SK-N-DZ (cell line): ENCODE measurements around the gene DUSP22.

ENCODE experiments used
- DNase-seq: peaks from one replicate; pipeline ENCODE4 v3.0.0-alpha.2; 2015; ENCODE audit warnings: low spot score

Gene DUSP22

GRCh38 chr6:296151-297122, 4.2 kb downstream of the DUSP22 start:
- no peak for DNase-seq

DNA sequence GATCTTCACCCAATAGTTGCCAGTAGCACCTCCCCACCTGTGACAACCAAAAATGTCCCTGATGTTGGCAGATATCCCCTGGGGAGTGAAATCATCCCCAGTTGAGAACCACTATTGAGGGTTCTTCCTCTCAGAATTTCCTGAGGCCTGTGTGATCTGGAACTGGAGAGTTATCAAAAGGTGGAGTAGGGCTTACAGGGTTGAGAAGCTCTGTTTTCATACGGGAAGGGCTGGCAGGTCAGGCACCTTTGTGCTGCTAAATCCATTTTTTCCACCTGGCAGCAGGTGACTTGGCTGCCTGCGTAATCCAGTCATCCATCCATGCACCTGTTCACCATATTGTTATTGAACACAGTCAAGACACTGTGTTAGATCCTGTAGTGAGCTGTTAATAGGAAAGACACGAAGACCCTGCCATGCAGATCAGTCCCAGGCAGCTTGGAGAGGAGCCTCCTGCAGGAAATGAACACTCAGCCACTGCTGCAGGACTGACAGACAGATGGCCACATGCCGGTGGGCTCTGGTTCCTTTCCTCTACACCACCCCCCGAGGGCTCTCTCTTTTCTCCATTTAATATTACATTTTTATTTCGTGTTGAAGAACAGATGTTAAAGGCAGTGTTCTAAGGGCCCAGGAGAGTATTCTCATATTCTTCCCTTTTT, 5.4 kb downstream of the DUSP22 start:
- DNase-seq: no peak

DNA sequence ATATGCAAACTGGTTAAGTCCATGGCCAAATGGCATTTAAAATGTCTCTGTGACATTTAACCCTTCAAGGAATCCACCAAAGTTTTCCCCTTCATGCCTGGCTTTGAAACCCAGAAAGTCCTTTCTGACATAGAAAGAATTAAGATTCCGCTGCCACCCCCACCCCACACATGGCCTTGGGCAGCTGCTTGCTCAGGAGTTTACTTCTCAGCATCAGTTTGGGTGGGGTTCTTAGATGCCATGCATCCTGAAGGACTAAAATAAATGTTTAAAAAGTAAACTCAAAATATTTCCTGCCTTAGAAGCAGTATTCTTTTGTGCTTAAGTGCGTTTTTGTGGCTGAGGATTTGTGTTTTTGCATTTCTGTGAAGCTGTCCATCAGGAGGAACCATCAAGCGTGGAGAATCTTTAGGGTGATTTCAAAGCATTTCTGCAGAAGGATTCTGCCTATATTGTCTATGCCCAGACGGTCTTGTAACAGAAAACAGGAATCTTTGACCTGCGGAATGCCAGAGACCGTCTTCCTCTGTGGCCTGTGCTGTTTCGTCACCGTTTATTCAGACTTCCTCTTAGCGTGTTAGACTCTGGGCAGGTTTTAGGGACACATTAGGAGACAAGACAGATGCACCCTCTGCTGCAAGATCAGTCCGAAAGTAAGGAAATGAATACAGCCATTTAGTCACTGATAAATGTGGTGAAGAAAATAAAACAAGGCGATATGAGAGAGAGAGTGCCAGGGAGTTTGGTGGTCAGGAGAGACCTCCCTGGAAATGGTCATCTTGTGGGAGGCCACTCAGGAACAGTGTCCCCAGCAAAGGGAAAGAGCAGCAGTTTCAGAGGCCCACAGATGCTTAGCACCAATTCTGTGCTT, 6.2 kb downstream of the DUSP22 start:
- no peak for DNase-seq

- no peak for DNase-seq
Measured at GRCh38 chr6:299104-299980, 7.1 kb downstream of the DUSP22 start.

DNA sequence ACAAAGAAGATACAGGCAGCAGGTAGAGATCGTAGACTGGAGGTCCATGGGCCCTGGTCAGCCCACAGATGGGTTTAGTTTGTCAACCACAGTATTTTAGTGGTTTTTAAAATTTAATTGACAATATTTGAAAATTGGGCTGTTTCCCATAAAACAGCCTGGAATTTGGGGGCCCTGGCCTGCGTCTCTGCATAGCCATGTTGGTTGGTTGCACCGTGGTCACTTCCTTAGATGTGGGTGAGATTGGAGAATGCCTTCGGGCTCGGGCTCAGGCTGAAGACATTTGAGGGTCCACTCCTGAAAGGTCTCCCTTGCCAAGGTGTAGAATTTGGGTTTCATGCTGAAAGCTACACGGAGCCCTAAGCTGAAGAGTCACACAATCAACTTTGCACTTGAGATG, 7.7 kb downstream of the DUSP22 start:
- DNase-seq: no peak

DNA sequence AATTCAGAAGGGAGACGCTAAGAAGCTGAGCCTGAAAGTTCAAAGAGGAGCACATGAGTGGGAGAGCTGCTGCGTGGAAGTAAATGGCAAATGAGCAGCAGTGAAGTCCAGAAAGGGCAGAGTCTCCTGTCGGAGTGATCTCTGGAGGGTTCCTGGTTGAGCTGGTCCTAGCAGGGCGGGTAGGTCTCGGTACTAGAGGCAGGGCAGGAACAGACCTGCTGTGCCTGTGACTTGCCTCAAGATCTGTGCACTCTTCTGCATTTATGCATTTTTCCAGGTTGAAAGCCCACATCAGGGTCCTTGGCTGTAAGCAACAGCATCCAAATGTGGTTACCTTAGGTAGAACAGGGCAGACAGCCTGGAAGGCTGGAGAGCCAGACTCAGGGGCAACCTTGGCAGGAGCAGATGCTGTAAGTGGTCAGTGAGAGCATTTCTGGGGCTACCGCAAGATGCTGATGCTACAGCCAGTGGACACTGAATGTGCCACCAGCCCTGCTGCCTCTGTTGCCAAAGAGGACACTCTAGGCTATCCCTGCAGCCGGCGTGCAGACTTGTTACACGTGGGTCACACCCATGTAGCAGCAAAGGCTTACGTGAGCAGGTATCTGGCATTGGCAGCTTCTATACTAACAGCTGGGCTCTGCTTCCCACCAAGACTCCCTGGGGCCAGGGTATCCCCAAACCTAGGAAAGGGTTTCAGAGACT, 8.4 kb downstream of the DUSP22 start:
- no peak for DNase-seq

GRCh38 chr6:301526-301925, 9.2 kb downstream of the DUSP22 start:
- no peak for DNase-seq

- no peak for DNase-seq
Measured at GRCh38 chr6:301929-302705, 9.8 kb downstream of the DUSP22 start.

- no peak for DNase-seq
Measured at GRCh38 chr6:302760-303159, 10.5 kb downstream of the DUSP22 start.

GRCh38 chr6:303263-303662, 11.0 kb downstream of the DUSP22 start:
- no peak for DNase-seq

GRCh38 chr6:303948-304558, 11.8 kb downstream of the DUSP22 start:
- no peak for DNase-seq

DNA sequence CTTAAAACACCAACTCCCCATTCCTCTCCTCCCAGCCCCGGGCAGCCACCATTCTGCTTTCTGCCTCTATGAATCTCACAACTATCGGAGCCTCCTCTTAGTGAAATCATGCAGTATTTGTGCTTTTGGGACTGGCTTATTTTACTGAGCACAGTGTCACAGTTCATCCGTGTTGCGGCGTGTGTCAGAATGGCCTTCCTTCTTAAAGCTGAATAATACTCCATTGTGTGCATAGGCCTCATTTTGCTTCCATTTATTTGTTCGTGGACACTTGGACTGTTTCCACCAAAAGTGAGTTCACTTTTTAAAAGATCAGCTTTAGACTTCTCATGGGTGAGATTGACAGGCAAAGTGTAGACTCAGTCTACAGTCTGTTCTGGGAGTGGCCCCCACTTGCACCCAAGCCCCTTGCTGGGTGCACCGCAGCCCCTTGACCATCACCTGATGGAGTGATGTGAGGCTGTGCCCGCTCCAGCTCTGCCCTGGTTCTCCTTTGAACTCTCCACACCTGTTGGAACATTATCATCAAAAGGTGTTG, 12.6 kb downstream of the DUSP22 start:
- DNase-seq: no peak

- no peak for DNase-seq
Measured at GRCh38 chr6:305371-306206, 13.3 kb downstream of the DUSP22 start.

DNA sequence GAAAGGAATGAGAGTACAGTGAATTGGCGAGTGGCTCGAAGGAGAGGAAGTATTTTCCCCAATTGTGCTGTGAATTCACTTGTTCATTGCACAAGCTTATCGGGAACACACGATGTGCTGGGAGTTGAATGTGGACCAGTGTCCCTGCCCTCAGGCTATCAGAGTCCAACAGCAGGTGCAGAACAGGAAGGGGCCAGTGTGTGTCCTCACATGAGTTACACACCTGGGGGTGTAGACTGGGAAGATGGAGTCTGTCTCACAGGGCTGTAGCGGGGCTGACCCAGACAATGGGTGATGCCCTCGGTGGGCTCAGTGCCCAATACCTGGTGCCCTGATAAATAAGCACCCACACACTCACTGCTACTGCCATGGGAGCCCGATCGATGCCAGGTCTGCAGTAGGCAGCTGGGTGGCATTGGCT, 14.4 kb downstream of the DUSP22 start:
- no peak for DNase-seq

GRCh38 chr6:307065-307814, 15.0 kb downstream of the DUSP22 start:
- DNase-seq: no peak

- no peak for DNase-seq
Measured at GRCh38 chr6:307874-308273, 15.6 kb downstream of the DUSP22 start.

DNA sequence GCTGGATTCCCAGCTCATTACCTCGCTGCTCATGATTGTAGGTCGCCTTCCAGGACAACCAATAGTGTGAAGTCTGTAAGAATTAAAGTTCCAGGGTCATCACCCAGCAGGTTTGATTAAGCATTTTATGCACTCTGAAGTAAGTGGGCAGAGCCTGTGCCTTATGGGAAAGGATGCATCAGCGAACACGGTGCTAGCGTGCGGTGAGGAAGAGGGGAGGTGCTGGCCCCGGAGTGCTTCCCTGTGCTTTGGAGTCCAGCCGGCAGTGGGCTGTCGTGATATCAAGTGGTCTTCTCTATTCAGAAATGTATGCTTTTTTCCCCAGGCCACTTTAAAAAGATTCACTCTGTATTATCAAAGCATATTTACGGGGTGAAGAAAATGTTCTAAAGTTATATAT, 16.0 kb downstream of the DUSP22 start:
- DNase-seq: no peak
